Measurements from ENCODE around the gene UBE2V1.

UBE2V1 gene

DNA sequence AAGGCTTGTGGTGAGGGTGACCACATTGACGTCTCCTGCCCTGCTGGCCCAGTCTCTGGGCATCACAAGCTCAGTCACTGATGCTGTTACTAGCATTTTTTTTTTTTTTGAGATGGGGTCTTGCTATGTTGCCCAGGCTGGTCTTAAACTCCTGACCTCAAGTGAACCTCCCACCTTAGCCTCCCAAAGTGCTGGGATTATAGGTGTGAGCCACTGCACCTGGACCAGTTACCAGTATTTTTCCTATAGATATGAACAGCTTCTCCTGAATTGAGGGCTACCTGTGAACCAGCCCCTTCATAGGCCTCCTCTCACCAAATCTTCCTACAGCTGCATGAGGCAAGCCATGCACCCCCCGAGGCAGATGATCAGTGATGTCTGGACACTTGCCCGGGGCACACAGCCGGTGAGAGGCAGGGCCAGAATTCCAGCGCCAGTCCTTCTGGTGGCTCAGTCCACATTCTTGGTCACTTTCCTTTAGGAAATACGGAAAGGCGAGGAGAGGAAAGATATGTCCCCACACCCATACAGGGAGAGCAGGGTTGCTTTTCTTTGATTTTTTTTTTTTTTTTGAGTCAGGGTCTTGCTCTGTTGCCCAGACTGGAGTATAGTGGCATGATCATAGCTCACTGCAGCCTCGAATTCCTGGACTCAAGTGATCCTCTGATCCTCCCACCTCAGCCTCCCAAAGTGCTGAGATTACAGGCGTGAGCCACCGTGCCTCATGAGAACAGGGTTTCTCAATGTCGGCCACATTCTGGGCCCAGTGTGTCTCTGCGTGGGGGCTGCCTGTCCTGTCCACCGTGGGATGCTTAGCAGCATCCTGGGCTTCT lies 50.7 kb downstream of the UBE2V1 start:
- no peak for DNase-seq (ENCODE audit: low spot score)

DNA sequence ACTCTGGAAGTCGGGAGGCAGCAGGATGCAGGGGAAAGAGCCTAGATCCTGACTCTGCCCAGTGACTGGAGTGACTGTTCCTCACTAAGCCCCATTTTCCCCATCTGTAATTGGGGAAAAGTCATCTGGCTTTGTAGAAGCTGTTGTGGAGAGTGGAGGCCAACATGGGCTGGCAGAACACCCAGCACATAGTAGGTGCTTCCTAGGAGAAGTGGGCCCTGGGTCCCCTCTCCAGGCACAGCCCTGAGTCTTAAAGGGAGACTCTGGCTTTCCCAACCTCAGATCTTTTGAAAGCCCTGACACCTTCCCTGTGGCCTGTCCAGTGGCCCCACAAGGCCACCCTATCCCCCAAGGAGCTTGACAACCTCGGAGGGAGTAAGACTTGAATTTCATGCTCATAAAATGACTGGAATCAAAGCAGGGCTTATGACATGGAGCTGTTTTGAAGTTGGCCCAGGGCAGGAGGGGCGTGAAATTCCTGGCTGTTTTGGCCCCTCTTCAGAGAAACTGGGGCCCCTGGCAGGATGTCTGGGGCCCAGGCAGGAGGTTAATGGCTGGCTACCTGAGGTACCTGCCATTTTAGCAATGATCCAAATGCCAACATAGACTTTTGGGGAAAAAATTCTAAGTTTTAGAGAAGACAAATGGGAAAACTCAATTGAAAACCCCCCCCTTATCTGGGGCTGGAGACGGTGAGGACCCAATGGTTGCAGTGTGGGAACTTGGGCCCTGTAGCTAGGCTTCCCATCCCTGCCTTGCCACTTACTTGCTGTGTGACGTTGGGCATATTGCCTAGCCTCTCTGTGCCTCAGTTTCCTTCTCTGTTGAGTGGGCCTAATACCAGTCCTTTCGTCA lies 51.6 kb downstream of the UBE2V1 start:
- DNase-seq (ENCODE audit: low spot score), result no peak

DNA sequence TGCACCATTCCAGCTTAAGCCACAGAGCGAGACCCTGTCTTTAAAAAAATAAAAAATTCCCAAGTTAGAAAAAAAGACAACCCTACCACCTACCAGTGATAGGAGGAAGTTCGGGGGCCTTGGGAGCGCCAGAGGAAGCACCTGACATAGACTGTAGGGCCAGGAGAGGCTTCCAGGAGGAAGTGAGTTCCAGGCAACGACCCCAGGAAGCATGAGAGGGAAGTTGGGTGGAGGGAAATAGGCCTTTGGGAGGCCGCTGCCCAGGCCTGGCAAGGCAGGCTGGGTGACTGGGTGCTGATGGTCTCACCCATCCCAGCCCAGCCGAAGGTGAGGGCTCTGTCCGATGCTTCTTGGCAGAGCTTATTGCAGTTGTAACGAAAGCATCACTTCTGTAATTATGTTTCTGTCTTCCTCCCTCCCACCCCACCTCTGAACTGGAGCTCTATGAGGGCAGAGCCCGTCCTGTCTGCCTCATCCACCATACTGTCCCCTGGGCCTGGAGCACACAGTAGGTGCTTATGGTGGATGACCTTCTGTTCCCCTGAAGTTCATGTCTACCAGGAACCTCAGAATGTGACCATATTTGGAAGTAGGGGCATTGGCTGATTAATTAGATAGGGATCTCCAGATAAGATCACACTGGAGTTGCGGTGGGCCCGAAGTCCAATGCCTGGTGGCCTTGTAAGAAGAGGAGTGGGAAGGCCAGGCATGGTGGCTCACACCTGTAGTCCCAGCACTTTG lies 54.1 kb downstream of the UBE2V1 start:
- DNase-seq (ENCODE audit: low spot score), result no peak

DNA sequence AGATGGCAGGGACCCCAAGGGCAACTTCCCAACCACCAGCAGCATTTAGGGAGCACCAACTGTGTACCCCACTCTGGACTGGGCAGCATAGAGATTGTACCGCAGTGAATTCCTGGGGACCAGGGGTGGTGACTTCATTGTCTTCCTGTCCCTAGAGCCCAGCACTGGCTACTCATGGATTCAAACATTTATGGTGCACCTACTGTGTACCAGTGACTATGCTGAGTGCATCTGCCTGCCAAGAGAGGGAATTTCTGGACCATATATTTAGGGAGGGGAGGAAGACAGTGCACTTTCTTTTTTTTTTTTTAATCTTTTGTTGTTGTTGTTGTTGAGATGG lies 55.3 kb downstream of the UBE2V1 start:
- DNase-seq (ENCODE audit: low spot score), result no peak

DNA sequence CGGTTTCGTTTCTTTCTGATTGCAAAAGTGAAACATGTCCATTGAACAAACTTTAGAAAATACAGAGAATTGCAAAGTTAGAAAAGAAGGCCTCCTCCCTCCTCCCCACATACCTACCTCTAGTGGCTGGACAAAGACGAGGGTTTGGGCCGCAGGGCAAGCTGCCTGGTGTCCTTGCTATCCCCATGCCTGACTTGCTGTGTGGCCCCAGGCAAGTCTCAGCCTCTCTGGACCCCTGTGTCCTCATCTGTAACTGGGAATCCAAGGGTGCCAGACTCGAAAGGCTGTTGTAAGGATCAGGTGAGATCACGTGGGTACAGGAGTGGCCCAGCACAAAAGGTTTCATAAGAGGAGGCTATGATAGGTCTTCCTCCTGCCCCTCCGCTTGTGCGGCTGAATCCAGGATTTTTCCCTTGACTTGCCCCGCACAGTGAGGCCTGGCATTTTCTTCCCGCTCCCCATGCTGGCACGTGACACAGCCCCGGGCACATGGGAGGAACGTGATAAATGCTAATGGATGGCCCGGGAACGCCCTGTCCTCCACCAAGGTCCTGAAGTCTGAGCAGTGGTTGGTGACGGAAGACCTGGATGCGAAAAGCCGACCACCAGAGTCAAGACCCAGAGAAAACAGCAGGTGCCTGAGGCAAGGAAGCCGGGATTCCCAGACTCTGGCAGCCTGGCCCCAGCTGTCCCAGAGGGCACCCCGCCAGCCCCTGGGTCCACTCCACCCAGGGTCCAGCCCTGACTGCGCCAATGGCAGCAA lies 55.8 kb downstream of the UBE2V1 start:
- DNase-seq (ENCODE audit: low spot score), result no peak

DNA sequence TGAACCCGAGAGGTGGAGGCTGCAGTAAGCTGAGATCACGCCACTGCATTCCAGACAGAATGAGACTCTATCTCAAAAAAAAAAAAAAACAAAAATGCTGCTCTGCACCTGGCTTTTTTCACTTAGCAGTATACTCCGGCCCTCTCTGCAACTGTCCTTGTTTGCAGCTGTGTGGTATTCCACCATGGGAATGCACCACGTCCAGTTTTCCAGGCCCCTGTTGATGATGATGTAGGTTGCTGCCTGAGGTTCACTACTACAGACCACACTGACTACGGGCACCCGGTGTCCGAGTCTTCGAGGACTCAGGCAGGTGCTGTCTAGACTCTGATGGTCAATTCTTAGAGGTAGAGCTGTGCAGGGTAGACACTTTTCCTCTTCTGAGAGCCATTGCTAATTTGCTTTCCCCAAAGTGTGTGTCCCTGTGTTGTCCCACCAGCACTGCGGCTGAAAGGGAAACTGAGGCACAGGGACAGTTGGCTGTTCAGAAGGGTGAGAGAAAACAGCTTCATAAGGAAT lies 56.5 kb downstream of the UBE2V1 start:
- no peak for DNase-seq (ENCODE audit: low spot score)

DNA sequence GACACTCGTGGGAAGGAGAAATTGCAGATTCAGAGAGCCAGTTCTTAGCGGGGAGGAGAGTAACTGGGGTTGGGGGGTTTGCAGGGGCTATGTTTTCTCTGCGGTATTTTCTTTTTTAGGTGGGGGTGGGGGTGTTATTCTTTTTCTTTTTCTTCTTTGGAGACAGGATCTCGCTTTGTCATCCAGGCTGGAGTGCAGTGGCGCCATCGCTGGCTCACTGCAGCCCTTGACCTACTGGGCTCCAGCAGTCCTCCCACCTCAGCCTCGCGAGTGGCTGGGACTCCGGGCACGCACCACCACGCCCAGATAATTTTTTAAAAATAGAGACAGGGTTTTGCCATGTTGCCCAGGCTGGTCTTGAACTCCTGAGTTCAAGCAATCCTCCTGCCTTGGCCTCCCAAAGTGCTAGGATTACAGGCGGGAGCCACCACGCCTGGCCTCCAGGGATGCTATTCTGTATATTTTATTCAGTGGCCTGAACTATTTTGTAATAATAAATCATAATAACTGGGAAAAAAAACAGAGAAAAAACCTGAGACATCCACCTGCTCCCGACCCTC lies 57.3 kb downstream of the UBE2V1 start:
- no peak for DNase-seq (ENCODE audit: low spot score)

DNA sequence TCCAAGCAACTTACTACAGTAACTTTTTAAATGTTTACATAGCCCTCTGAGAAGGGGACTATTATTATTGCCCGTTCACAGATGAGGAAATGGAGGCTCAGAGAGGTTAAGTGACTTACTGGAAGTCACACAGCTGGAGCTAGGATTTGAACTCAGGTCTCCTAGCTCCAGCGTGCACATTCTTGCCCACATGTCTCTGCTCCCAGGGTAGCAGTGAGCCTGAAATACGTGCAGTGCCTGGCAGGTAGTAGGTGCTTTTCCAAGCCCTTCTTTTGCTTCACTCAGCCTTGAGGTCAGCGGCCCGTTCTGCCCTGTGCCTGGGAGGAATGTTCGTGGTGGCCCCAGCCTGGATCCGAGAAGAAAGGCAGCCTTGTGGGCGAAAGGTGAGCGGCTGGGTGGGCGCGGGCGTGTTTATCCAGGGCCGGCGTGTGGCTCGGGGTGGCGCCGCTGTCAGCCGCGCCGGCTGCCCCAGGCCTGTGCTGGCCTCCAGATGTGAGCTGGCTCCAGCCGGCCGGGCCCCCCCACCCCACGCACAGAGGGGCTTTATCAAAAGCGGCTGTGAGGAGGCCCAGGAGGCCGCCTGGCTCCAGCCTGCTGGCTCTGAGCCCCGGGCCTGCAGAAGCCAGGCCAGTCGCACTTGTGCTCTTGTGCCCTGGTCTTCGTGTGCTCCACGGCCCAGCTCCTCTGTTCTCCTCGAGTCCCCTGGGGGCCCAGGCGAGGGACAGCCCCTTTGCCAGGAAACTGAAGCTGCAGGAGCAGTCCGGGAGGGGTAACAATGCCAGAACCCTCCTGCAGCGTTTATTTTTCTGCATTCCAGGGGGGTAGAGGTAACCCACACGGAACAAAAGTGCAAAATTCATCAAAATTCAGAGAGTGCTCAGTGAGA lies 58.1 kb downstream of the UBE2V1 start:
- DNase-seq (ENCODE audit: low spot score), result no peak

DNA sequence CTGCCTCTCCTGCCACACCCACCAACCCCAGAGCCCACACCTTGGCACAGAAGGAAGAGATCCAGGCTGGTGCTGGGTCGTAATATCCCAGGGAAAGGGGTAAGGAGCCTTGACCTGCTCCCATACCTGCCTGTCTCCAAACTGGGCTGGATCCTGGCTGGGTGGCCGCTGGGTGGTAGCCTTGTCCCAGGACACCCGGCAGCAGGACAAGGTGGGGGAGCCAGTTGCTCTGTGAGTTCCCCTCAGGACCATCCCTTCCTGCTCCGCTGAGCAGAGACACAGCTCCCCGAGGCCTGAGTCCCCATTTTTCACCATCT lies 58.8 kb downstream of the UBE2V1 start:
- DNase-seq (ENCODE audit: low spot score), result no peak

DNA sequence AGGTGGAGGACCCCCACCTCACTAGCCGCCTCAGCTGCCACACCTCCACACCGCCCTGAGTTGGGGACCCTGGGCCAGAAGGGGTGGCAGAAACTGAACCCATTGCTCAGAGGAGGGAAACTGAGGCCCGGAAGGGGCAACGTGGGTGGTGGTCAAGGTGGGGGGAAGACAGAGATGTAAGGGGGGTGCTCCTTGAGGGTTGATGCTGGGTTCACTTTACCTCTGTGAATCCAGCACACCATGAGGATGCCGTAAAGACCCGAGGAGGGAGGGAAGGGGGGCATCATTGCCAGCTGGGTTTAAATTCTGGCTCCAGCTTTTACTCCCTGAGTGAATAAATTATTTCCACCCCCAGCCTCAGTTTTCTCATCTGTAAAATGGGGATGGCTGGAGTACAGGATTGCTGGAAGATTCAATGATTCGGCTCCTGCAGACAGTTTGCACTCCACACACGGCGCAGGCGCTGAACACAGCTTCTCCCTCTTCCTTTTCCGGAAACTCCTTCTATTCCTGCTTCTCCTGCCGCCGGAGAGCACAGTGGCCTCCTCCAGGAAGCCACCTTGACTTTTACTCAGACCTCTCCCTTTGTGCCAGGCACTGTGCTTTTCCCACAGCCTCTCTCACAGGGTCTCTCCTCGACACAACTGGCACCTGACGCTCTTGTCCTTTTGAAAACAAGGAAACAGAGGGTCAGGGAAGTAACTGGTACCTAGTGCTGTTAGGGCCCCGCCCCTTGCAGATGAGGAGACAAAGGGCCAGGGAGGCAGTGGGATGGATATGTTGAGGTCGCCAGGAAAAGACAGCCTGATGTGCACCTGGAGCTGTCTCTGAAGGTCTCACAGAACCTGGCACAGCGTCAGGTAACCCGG lies 59.4 kb downstream of the UBE2V1 start:
- DNase-seq (ENCODE audit: low spot score), result no peak

DNA sequence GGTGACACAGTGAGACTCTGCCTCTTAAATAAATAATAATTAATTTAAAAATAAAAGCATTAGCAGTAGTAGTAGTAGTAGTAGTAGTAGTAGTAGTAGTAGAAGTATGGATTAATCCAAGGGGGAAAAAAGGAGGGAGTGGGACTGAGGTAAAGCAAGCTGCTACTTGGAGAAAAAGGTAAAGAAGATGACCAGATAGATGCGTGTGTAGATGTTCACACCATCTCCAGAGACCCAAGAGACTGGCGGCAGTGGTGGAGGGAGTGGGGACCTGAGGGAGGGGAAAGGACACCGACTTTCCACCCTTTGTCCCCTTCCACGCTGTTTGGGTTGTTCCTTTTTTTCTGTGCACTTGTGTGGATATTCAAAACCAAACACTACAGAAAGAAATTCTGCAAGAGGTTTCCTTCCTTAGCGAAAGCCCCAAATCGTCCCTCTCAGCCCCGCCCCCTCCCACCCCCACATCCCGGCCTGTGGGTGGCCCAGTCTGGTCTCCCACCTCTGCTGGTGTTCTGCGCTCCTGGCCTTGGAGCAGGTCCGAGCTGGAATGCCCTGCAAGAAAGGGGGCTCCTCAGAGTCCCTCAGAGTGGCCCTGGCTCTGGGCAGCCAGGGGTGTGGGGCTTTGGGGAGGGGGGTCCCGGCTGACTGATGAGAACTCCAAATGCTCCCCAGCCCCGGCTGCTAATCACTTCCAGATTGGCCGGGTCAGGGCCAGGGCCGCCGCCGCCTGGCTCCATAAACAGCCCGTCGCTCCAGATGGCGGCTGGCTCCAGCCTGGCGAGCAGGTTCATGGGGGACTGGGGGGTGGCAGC lies 60.2 kb downstream of the UBE2V1 start:
- no peak for DNase-seq (ENCODE audit: low spot score)

DNA sequence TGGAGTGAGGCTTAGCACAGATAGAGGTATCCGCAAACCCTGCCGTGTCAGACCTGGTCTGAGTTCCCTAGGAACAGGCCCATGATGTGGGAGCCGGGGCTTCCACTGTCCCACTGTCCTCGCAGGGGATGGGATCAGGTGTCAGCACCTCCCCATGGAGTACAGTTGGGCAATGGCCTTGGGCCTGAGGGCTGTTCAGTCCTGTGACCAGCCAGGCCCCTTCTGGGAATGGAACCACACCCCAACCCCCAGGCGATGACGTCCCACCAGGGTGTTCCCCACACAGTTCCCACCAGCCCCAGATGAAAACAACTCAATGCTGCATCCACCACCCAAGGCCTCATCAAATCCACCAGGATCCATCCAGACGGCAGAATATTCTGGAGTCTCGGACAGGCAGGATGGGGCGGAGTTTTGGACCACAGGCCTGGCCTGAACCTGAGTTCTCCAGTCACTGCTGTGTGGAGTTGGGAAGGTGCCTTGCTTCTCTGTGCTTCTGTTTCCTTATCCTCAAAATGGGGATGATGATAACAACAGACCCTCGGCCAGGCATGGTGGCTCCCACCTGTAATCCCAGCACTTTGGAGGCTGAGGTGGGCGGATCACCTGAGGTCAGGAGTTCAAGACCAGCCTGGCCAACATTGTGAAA lies 62.2 kb downstream of the UBE2V1 start:
- DNase-seq (ENCODE audit: low spot score), result no peak

DNA sequence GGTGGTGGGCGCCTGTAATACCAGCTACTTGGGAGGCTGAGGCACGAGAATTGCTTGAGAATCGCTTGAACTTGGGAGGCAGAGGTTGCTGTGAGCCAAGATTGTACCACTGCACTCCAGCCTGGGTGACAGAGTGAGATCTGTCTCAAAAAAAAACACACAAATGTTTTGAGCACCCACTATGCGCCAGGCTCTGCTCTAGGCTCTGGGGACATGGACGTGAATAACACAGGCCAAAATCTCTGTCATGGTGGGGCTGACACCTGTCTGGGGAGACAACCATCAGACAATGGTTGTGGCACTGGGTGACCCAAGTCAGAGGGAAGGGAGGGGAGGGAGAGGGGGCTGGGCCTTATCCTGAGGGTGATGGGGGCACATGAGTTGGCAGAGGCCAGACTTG lies 62.7 kb downstream of the UBE2V1 start:
- DNase-seq (ENCODE audit: low spot score), result no peak

DNA sequence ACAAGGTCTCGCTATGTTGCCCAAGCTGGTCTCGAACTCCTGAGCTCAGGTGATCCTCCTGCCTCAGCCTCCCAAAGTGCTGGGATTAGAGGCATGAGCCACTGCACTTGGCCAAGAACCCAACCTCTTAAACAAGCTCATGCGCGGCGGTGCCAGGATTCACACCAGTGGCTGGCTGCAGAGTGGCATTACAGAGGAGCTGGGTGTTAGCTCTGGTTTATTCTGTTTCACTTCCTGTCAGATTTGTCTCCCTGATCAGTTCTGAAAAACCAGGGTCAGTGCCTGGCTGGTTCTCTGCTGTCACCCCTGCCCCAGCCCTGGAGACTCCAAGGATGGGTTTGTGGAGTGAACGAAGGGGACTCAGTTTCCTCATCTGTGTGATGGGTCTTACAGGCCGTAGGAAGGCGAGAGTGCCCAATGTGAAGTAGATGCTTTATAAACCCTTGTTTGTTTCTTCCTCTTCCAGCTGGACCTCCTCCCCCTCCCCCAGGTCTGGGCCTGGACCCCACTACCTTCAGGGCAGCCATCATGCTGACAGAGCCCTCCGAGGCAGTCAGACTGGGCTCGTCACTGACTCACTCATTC lies 63.4 kb downstream of the UBE2V1 start:
- no peak for DNase-seq (ENCODE audit: low spot score)

DNA sequence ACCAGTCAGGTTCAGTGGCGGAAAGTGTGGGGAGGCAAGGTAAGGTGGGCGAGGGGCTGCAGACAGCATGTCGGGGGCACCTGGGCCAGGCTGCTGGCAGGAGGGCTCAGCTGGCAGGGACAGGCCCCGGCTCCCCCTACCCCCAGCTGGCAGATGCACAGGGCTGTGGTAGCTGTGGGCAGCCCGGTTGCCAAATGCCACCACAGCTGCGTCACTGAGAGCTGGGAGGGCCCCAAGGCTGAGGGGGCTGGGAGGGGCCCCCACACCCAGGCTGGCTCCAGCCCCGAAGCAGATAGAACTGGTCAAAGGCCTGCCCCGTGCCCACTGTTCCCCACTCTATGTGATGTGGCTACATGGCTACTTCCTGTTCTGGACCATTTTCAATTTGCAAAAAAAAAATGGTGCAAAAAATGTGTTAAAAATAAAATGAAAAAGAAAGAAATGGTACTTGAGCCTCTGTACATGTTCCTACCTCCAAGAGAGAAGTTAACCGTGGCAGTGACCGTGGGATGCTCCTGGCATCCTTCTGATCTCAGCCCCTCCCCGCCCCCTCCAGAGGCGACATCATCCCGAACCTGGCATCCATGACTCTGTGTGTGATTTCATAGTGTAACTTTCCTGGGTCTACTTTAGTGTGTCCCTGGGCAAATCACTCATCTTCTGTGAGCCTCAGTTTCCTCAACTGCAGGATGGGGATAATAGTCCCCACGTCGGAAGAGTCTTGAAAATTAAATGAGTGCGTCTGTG lies 64.4 kb downstream of the UBE2V1 start:
- no peak for DNase-seq (ENCODE audit: low spot score)

DNA sequence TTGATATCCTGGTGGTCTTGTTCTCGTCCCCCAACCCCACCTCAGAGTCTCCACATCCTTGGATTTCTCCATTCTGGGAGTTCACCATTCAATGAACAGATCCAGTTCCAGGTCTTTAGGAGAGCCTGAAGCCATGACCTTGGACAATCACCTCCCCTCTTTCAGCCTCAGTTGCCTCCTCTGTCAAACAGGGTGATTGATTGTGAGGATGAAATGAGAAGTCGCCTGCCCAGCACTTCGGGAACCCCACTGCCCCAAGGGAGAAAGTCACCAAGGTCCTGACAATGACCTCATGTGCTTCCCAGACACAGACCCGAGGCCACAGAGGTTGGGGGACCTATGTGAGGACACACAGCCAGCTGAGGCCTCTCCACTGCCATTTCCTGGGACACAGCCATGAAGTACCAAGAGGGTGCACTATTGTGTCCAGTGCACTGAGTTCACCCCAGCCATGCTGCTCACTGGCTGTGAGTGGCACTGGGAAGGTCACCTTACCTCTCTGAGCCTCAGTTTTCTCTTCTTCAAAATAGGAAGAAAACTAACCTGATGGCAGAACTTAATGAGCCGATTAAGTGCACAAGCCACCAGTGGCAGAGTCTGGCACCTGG lies 68.5 kb downstream of the UBE2V1 start:
- DNase-seq (ENCODE audit: low spot score), result no peak

All from LoVo (cell line).